Hepatocyte (in vitro differentiated cells): ENCODE data around the gene GRIK4.

ENCODE experiments used
- CTCF ChIP-seq: fragments of 200-600 bp; sonication (generic); IDR thresholded peaks from 2 replicates; pipeline ENCODE4 v1.5.1; 2016; ENCODE audit warnings: antibody characterized with exemption, mild to moderate bottlenecking; ENCODE audit not compliant: poor library complexity
- EZH2 ChIP-seq: fragments of 200-600 bp; sonication (generic); IDR thresholded peaks from 2 replicates; pipeline ENCODE4 v1.6.1; 2016; ENCODE audit warnings: antibody characterized with exemption, mild to moderate bottlenecking, borderline replicate concordance

- no peak for TF ChIP-seq CTCF
- TF ChIP-seq EZH2, result no peak
Observed at GRCh38 chr11:120973501-120973900, 462.0 kb downstream of the GRIK4 start.
